ENCODE data around the gene ABCA3.

DNA sequence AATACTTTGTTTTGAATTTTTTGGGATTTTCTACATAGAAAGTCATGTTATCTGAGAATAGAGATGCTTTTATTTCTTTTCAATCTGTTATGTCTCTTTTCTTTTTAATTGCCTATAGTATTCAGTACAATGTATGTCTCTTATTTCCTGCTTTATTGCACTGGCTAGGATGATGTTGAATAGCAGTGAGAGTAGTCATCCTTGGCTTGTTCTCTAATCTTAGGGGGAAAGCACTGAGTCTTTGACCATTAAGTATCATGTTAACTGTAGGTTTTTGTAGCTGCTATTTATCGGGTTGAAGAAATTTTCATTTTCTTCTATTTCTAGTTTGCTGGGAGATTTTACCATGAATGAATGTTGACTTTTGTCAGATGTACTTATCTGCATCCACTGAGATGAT is 10.0 kb upstream of the ABCA3 start:
- TF ChIP-seq, protein P1, sequence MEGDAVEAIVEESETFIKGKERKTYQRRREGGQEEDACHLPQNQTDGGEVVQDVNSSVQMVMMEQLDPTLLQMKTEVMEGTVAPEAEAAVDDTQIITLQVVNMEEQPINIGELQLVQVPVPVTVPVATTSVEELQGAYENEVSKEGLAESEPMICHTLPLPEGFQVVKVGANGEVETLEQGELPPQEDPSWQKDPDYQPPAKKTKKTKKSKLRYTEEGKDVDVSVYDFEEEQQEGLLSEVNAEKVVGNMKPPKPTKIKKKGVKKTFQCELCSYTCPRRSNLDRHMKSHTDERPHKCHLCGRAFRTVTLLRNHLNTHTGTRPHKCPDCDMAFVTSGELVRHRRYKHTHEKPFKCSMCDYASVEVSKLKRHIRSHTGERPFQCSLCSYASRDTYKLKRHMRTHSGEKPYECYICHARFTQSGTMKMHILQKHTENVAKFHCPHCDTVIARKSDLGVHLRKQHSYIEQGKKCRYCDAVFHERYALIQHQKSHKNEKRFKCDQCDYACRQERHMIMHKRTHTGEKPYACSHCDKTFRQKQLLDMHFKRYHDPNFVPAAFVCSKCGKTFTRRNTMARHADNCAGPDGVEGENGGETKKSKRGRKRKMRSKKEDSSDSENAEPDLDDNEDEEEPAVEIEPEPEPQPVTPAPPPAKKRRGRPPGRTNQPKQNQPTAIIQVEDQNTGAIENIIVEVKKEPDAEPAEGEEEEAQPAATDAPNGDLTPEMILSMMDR (IDR thresholded peaks at IDR 0.05): no peak
- TF ChIP-seq POLR2AphosphoS5 (IDR thresholded peaks at IDR 0.05; ENCODE audit: low read depth, low read length): no peak
- TF ChIP-seq, protein P2, sequence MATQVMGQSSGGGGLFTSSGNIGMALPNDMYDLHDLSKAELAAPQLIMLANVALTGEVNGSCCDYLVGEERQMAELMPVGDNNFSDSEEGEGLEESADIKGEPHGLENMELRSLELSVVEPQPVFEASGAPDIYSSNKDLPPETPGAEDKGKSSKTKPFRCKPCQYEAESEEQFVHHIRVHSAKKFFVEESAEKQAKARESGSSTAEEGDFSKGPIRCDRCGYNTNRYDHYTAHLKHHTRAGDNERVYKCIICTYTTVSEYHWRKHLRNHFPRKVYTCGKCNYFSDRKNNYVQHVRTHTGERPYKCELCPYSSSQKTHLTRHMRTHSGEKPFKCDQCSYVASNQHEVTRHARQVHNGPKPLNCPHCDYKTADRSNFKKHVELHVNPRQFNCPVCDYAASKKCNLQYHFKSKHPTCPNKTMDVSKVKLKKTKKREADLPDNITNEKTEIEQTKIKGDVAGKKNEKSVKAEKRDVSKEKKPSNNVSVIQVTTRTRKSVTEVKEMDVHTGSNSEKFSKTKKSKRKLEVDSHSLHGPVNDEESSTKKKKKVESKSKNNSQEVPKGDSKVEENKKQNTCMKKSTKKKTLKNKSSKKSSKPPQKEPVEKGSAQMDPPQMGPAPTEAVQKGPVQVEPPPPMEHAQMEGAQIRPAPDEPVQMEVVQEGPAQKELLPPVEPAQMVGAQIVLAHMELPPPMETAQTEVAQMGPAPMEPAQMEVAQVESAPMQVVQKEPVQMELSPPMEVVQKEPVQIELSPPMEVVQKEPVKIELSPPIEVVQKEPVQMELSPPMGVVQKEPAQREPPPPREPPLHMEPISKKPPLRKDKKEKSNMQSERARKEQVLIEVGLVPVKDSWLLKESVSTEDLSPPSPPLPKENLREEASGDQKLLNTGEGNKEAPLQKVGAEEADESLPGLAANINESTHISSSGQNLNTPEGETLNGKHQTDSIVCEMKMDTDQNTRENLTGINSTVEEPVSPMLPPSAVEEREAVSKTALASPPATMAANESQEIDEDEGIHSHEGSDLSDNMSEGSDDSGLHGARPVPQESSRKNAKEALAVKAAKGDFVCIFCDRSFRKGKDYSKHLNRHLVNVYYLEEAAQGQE (IDR thresholded peaks at IDR 0.05; ENCODE audit: insufficient read depth in 1 of 2, low read depth in 2 of 2, low read length in 1 of 2): no peak
- TF ChIP-seq TCF7L2 (IDR thresholded peaks at IDR 0.05; ENCODE audit: low read depth, low read length): no peak
- no peak for TF ChIP-seq SIN3A (IDR thresholded peaks at IDR 0.05; ENCODE audit: borderline replicate concordance, insufficient read depth, low read depth, low read length)
